OCI-LY3 (cell line): Measurements from ENCODE around the gene FYN.

ENCODE experiments used
- H2AFZ ChIP-seq: fragments of 200-600, 300-600 bp; shearing (Covaris generic); 2 replicates; pipeline ENCODE4 v1.6.0; 2014; ENCODE audit warnings: antibody characterized with exemption, low read depth, low read length
- H3K27ac ChIP-seq: fragments of 200-600, 300-600 bp; sonication (generic); 2 replicates; pipeline ENCODE4 v1.5.1; 2014; ENCODE audit warnings: mild to moderate bottlenecking, low read length, moderate library complexity, mixed read lengths
- H3K27me3 ChIP-seq: fragments of 200-600, 300-600 bp; sonication (generic); 2 replicates; pipeline ENCODE4 v1.6.1; 2014; ENCODE audit warnings: low read depth, low read length, mixed read lengths
- H3K36me3 ChIP-seq: fragments of 200-600, 300-600 bp; sonication (generic); replicated peaks from 2 replicates; pipeline ENCODE3; 2014; ENCODE audit warnings: low read depth, low read length, mixed read lengths
- H3K4me1 ChIP-seq: fragments of 300-600, 200-600 bp; sonication (generic); 2 replicates; pipeline ENCODE4 v1.6.1; 2014; ENCODE audit warnings: low read length, mixed read lengths
- H3K4me2 ChIP-seq: fragments of 200-600, 300-600 bp; sonication (generic); 2 replicates; pipeline ENCODE4 v1.6.1; 2014; ENCODE audit warnings: low read length, mixed read lengths
- H3K4me3 ChIP-seq: fragments of 300-600, 200-600 bp; sonication (generic); 2 replicates; pipeline ENCODE4 v1.5.1; 2014; ENCODE audit warnings: antibody characterized with exemption, mild to moderate bottlenecking, low read length, moderate library complexity
- H3K79me2 ChIP-seq: fragments of 300-600, 200-600 bp; shearing (Covaris generic); 2 replicates; pipeline ENCODE4 v1.6.1; 2014; ENCODE audit warnings: mild to moderate bottlenecking, low read length, mixed read lengths
- H3K9ac ChIP-seq: fragments of 300-600, 200-600 bp; shearing (Covaris generic); 2 replicates; pipeline ENCODE4 v1.6.0; 2014; ENCODE audit warnings: mild to moderate bottlenecking, low read length, moderate library complexity
- H3K9me3 ChIP-seq: fragments of 200-600, 300-600 bp; shearing (Covaris generic); 2 replicates; pipeline ENCODE4 v1.6.1; 2014; ENCODE audit warnings: low read length, mixed read lengths; ENCODE audit not compliant: insufficient read depth
- H4K20me1 ChIP-seq: fragments of 200-600, 300-600 bp; sonication (generic); 2 replicates; pipeline ENCODE4 v1.6.1; 2016; ENCODE audit warnings: low read length, mixed read lengths; ENCODE audit not compliant: insufficient read depth
- EZH2phosphoT487 ChIP-seq: fragments of 200-600 bp; shearing (Covaris generic); IDR thresholded peaks from 2 replicates; pipeline ENCODE4 v1.6.1; 2018; ENCODE audit warnings: antibody characterized with exemption, mixed run types, low read depth
- TF ChIP-seq, protein P1 (sequence below): fragments of 200-600, 300-600 bp; sonication (generic); IDR thresholded peaks from 2 replicates; pipeline ENCODE4 v1.5.1; 2014; ENCODE audit warnings: antibody characterized with exemption, low read length, low read depth

Gene FYN

DNA sequence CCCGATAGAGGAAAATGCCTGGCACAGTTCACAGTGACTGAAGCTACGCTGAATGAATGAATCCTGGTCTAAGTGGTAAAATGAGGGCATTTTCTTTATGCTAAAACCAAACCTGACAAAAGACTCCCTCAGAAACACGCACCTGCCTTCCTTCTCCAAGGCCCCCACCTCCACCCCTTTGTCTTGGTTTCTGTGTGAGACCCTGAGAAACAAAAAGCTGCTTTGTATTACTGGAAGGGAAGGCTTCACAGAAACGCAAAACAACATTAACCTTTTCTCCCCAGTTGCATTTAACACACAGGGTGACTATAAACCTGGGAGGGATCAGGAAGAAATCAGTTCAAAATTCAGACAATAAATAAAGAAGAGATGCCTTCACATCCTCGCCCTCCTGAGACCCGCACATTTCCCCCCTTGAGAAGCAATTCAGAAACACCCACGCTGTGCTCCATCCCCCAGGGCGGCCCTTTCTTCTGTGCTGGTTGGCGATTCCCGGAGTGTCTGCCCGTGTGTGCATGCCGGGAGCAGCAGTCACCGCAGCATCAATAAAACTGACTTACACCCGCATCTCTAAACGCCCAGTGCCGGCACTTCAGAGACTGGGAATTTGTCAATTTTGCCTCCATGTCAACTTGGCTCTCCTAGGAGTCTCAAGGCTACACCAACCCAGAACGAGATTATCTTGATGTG, 200.3 kb downstream of the FYN start:
- Histone ChIP-seq H3K4me2 (no peak overlapping the region), H4K20me1 (no peaks in the 10 kb centered on the region), H3K4me3 (no peak overlapping the region), H3K79me2 (no peaks in the 10 kb centered on the region), H3K9me3 (no peaks in the 10 kb centered on the region), H3K27ac (no peak overlapping the region), H3K27me3 (no peaks in the 10 kb centered on the region), H3K4me1 (peaks cover 5% of the 10 kb centered on the region), H3K9ac (no peak overlapping the region), H3K36me3 (no peaks in the 10 kb centered on the region), H2AFZ (no peak overlapping the region)
- TF ChIP-seq, protein P1, sequence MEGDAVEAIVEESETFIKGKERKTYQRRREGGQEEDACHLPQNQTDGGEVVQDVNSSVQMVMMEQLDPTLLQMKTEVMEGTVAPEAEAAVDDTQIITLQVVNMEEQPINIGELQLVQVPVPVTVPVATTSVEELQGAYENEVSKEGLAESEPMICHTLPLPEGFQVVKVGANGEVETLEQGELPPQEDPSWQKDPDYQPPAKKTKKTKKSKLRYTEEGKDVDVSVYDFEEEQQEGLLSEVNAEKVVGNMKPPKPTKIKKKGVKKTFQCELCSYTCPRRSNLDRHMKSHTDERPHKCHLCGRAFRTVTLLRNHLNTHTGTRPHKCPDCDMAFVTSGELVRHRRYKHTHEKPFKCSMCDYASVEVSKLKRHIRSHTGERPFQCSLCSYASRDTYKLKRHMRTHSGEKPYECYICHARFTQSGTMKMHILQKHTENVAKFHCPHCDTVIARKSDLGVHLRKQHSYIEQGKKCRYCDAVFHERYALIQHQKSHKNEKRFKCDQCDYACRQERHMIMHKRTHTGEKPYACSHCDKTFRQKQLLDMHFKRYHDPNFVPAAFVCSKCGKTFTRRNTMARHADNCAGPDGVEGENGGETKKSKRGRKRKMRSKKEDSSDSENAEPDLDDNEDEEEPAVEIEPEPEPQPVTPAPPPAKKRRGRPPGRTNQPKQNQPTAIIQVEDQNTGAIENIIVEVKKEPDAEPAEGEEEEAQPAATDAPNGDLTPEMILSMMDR, result no peak
- TF ChIP-seq EZH2phosphoT487, result no peak

DNA sequence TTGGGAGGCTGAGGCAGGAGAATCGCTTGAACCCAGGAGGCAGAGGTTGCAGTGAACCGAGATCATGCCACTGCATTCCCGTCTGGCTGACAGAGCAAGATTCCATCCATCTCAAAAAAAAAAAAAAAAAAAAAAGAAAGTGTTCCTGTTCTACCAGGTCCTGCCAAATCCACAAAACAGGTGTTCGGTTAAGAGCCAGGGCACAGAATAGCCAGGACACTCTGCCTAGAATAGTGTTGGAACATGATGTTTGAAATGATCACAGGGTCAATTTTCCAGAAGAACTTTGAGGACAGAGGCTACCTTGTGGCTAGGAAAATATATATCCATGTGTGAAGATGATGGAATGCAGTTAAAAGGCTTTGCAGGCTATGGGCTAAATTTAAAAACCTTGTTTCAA, 203.9 kb downstream of the FYN start:
- H3K36me3 ChIP-seq, result no peaks in the 10 kb centered on the region
- H3K9ac ChIP-seq, result no peak overlapping the region
- no peaks in the 10 kb centered on the region for H3K27me3 ChIP-seq
- H3K79me2 ChIP-seq, result no peaks in the 10 kb centered on the region
- H3K4me2 ChIP-seq, result no peak overlapping the region
- no peaks in the 10 kb centered on the region for H3K9me3 ChIP-seq
- no peak overlapping the region for H3K27ac ChIP-seq
- no peak overlapping the region for H2AFZ ChIP-seq
- no peak for TF ChIP-seq EZH2phosphoT487
- TF ChIP-seq, protein P1, result no peak
- H3K4me1 ChIP-seq, result no peaks in the 10 kb centered on the region
- no peak overlapping the region for H3K4me3 ChIP-seq
- no peaks in the 10 kb centered on the region for H4K20me1 ChIP-seq

DNA sequence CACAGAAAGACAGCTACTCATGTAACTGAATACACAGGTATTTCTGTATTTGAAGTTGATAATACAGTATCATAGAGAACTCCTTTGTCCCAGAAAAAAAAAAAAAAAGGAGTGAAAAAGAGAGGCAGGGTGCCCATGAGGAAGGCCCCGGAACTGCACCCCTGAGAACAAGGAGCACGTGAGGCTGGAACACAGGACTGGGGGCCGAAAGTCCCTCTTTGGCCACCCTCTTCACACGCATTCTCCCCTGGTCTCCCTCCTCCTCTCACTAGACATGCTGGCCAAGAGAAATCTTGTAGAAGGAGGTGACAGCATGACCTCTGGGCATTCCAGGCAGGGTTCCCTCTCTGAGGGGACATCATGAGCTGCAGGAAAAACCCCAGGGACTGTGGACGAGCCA, 204.8 kb downstream of the FYN start:
- Histone ChIP-seq H4K20me1 (no peaks in the 10 kb centered on the region), H2AFZ (no peak overlapping the region), H3K4me2 (no peak overlapping the region), H3K4me1 (no peaks in the 10 kb centered on the region), H3K27ac (no peak overlapping the region), H3K36me3 (no peaks in the 10 kb centered on the region), H3K27me3 (no peaks in the 10 kb centered on the region), H3K79me2 (no peaks in the 10 kb centered on the region), H3K4me3 (no peak overlapping the region), H3K9me3 (no peaks in the 10 kb centered on the region), H3K9ac (no peak overlapping the region)
- TF ChIP-seq EZH2phosphoT487, result no peak
- TF ChIP-seq, protein P1, result no peak

DNA sequence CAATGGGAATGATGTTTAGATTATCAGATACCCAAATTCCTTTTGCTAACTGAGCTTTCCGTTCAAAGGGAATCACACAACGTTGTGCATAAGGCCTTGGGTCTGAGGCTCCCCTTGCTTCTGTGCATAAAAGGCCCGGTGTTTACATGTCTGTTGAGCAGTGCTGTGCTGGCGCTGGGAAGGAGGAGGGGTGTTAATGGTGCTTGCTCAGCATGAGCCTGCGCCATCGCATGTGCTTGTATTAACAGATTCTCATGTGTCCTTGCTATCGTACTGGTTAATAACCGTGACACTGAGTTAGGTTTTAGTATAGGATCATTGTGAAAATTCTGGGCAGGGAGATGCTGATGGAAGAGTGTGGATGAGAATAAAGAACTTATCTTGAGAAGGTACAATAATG, 205.3 kb downstream of the FYN start:
- Histone ChIP-seq H3K9ac (no peak overlapping the region), H4K20me1 (no peaks in the 10 kb centered on the region), H3K36me3 (no peaks in the 10 kb centered on the region), H3K4me3 (no peak overlapping the region), H3K79me2 (no peaks in the 10 kb centered on the region), H3K4me1 (peaks cover 3% of the 10 kb centered on the region; the same call in 1 of the 2 replicates), H3K27ac (no peak overlapping the region), H3K9me3 (no peaks in the 10 kb centered on the region), H2AFZ (no peak overlapping the region), H3K4me2 (no peak overlapping the region), H3K27me3 (no peaks in the 10 kb centered on the region)
- no peak for TF ChIP-seq EZH2phosphoT487
